ENCODE results near the gene C11orf65.

C11orf65 gene

DNA sequence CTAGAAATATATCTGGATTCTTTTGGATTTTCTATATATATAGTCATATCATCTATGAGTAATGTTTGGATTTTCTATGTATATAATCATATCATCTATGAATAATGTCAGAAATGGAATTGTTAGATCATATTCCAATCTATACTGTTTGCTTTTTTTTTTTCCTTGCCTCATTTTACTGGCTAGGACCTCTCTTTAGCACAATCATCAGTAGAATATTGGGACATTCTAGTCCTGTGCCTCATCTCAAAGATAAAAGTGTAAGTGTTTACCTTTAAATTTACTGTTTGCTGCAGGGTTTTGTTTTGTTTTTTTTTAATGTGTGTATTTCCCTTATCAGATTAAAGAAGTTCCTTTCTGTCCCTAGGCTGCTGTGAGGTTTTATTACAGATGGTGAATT is 97.0 kb downstream of the C11orf65 start:
- H3K27ac ChIP-seq, result no peak overlapping the region
- TF ChIP-seq, protein P1, sequence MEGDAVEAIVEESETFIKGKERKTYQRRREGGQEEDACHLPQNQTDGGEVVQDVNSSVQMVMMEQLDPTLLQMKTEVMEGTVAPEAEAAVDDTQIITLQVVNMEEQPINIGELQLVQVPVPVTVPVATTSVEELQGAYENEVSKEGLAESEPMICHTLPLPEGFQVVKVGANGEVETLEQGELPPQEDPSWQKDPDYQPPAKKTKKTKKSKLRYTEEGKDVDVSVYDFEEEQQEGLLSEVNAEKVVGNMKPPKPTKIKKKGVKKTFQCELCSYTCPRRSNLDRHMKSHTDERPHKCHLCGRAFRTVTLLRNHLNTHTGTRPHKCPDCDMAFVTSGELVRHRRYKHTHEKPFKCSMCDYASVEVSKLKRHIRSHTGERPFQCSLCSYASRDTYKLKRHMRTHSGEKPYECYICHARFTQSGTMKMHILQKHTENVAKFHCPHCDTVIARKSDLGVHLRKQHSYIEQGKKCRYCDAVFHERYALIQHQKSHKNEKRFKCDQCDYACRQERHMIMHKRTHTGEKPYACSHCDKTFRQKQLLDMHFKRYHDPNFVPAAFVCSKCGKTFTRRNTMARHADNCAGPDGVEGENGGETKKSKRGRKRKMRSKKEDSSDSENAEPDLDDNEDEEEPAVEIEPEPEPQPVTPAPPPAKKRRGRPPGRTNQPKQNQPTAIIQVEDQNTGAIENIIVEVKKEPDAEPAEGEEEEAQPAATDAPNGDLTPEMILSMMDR (IDR thresholded peaks at IDR 0.05), result no peak
- no peak for TF ChIP-seq ZFX (IDR thresholded peaks at IDR 0.05; ENCODE audit: borderline replicate concordance)

DNA sequence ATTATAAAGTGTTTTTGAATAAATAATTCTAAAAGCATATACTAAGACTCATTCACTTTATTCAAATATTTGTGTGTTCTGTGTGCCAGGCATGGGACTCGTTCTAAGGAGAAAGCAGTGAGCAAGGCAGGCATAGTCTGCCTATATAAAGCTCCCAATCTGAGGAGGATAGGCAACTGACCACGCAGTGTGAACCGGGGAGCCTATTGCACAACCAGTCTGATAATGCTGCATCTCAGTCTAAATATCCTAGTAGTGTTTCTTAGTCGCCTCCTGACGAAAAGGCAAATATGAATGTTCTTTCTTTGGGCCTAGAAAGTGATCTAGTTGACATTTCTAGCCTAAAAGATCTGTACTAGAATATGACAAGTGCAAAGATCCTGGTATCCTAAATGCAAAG is 98.3 kb downstream of the C11orf65 start:
- H3K27ac ChIP-seq, result no peak overlapping the region
- TF ChIP-seq, protein P1 (IDR thresholded peaks at IDR 0.05), result no peak
- no peak for TF ChIP-seq ZFX (IDR thresholded peaks at IDR 0.05; ENCODE audit: borderline replicate concordance)

DNA sequence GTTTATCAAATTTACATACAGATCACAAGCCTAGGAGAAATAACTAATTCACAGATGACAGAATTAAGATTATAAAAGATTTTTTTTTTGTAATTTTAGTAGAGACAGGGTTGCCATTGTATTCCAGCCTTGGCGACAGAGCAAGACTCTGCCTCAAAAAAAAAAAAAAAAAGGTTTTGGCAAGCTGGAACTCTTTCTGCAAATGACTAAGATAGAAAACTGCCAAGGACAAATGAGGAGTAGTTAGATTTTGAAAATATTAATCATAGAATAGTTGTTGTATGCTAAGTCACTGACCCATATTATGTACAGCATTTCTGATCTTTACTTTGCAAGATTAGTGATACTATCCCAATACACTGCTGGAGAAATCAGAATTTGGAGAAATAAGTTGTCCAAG is 99.2 kb downstream of the C11orf65 start:
- no peak for TF ChIP-seq ZFX (IDR thresholded peaks at IDR 0.05; ENCODE audit: borderline replicate concordance)
- TF ChIP-seq, protein P1 (IDR thresholded peaks at IDR 0.05), result no peak
- H3K27ac ChIP-seq, result no peak overlapping the region

DNA sequence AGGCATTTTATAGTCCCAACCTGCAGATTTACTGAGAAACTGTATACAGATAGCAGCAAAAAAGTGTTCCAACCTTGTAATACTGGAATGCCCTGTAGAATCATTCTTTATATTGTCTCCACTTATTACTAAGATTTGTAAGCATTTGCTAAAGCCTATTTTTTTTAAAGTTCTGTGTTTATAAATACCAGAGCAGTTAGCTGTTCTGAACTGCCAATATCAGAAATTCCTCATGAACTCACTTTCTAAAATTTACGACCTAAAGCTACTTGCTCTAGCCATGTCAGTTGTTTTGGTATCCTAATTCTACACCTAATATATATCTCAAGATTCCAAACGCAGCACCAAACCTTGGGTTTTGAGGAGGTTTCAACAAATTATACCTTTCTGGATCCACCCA is 103.2 kb downstream of the C11orf65 start:
- TF ChIP-seq, protein P1 (IDR thresholded peaks at IDR 0.05), result no peak
- TF ChIP-seq ZFX (IDR thresholded peaks at IDR 0.05; ENCODE audit: borderline replicate concordance), result no peak
- H3K27ac ChIP-seq, result no peak overlapping the region

DNA sequence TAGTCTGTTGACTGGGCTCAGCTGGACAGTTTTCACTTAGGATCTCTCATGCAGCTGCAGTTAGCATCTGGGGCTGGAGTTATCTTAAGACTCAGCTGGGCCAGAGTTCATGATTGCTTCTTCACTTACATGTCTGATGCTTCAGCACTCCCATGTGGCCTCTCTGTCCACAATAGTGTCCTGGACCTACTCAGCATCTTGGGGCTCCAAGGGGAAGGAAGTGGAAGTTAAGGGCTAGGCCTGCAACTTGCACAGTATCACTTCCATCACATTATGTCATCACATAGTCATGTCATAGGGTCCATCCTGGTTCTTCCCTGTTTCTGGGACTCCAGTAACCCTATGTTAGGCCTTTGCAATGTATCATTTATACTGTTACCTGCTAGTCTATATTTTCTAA is 115.9 kb downstream of the C11orf65 start:
- H3K27ac ChIP-seq, result no peak overlapping the region
- no peak for TF ChIP-seq ZFX (IDR thresholded peaks at IDR 0.05; ENCODE audit: borderline replicate concordance)
- TF ChIP-seq, protein P1 (IDR thresholded peaks at IDR 0.05), result no peak

DNA sequence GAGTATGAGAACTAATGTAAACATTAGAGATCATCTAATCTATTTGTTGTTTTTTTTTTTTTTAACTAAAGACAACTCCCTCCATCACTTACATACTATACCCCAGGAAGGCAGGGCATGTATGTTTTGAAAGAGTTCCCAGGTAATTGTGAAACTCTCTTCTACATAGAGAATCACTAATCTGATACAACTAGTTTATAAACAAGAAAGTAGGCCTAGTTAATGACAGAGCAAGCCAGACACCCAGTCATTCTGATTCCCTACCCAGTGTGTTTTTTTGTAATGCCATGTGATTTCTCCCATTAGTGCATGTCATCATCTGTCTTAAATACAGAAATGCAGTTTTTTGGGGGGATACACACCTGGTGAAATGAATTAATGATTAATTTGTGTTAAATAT is 120.9 kb downstream of the C11orf65 start:
- TF ChIP-seq, protein P1 (IDR thresholded peaks at IDR 0.05), result no peak
- no peak for TF ChIP-seq ZFX (IDR thresholded peaks at IDR 0.05; ENCODE audit: borderline replicate concordance)
- no peak overlapping the region for H3K27ac ChIP-seq

DNA sequence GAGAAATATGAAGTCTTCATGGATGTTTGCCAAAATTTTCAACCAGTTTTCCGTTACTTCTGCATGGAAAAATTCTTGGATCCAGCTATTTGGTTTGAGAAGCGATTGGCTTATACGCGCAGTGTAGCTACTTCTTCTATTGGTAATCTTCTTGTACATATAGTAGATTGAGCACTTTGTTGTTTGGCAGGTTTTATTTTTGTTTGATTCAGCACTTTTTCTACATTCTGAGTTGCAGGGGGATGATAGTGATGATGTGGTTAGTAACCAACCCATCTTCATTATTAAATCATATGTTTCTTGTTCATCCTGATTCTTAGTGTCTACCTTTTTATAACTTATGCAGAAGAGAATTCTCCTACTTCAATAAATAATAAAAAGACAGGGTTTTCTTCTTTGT is 121.6 kb downstream of the C11orf65 start:
- H3K27ac ChIP-seq, result no peak overlapping the region
- TF ChIP-seq, protein P1 (IDR thresholded peaks at IDR 0.05), result no peak
- no peak for TF ChIP-seq ZFX (IDR thresholded peaks at IDR 0.05; ENCODE audit: borderline replicate concordance)

All from 22Rv1 (cell line).